HEK293 (cell line): ENCODE measurements around the gene MLLT6.

Experiments
- KLF1 ChIP-seq: fragments of 450-650 bp; formaldehyde crosslinking; IDR thresholded peaks from 2 replicates; pipeline ENCODE4 v1.5.1; 2016; ENCODE audit warnings: missing biosample characterization, missing genetic modification characterization
- OSR2 ChIP-seq: fragments of 450-650 bp; formaldehyde crosslinking; IDR thresholded peaks from 2 replicates; pipeline ENCODE4 v1.5.1; 2016; ENCODE audit warnings: missing biosample characterization, missing genetic modification characterization
- REST ChIP-seq: fragments of 450-650 bp; formaldehyde crosslinking; IDR thresholded peaks from 2 replicates; pipeline ENCODE4 v1.5.1; 2016; ENCODE audit warnings: missing biosample characterization, missing genetic modification characterization
- SCRT1 ChIP-seq: fragments of 450-650 bp; formaldehyde crosslinking; IDR thresholded peaks from 2 replicates; pipeline ENCODE4 v1.5.1; 2016; ENCODE audit warnings: missing biosample characterization, missing genetic modification characterization, borderline replicate concordance
- TCF7L2 ChIP-seq: IDR thresholded peaks from 2 replicates; pipeline ENCODE4 v1.6.1; 2011; ENCODE audit warnings: low read depth, mild to moderate bottlenecking, inconsistent platforms, low read length, moderate library complexity, borderline replicate concordance
- YY1 ChIP-seq: fragments of 450-650 bp; formaldehyde crosslinking; IDR thresholded peaks from 2 replicates; pipeline ENCODE4 v1.5.1; 2018; ENCODE audit warnings: missing biosample characterization, missing genetic modification characterization
- ZBTB49 ChIP-seq: fragments of 450-650 bp; formaldehyde crosslinking; IDR thresholded peaks from 2 replicates; pipeline ENCODE4 v1.5.1; 2016; ENCODE audit warnings: missing biosample characterization, missing genetic modification characterization, low read depth
- ZBTB8A ChIP-seq: fragments of 450-650 bp; formaldehyde crosslinking; IDR thresholded peaks from 2 replicates; pipeline ENCODE4 v1.5.1; 2016; ENCODE audit warnings: missing biosample characterization, missing genetic modification characterization
- ZNF23 ChIP-seq: fragments of 450-650 bp; formaldehyde crosslinking; IDR thresholded peaks from 2 replicates; pipeline ENCODE4 v1.5.1; 2016; ENCODE audit warnings: missing biosample characterization, missing genetic modification characterization, borderline replicate concordance
- ZNF26 ChIP-seq: fragments of 450-650 bp; formaldehyde crosslinking; IDR thresholded peaks from 2 replicates; pipeline ENCODE4 v1.5.1; 2016; ENCODE audit warnings: missing biosample characterization, missing genetic modification characterization
- ZNF311 ChIP-seq: fragments of 450-650 bp; formaldehyde crosslinking; IDR thresholded peaks from 2 replicates; pipeline ENCODE4 v1.5.1; 2017; ENCODE audit warnings: missing biosample characterization, missing genetic modification characterization, borderline replicate concordance
- ZNF423 ChIP-seq: fragments of 450-650 bp; formaldehyde crosslinking; IDR thresholded peaks from 2 replicates; pipeline ENCODE4 v1.5.1; 2016; ENCODE audit warnings: missing biosample characterization, missing genetic modification characterization
- ZNF433 ChIP-seq: fragments of 450-650 bp; formaldehyde crosslinking; IDR thresholded peaks from 2 replicates; pipeline ENCODE4 v1.5.1; 2016; ENCODE audit warnings: missing biosample characterization, missing genetic modification characterization, low read depth
- ZNF48 ChIP-seq: fragments of 450-650 bp; formaldehyde crosslinking; IDR thresholded peaks from 2 replicates; pipeline ENCODE4 v1.5.1; 2016; ENCODE audit warnings: missing biosample characterization, missing genetic modification characterization
- ZNF501 ChIP-seq: fragments of 450-650 bp; formaldehyde crosslinking; IDR thresholded peaks from 2 replicates; pipeline ENCODE4 v1.5.1; 2016; ENCODE audit warnings: missing biosample characterization, missing genetic modification characterization
- ZNF548 ChIP-seq: fragments of 450-650 bp; formaldehyde crosslinking; IDR thresholded peaks from 2 replicates; pipeline ENCODE4 v1.5.1; 2016; ENCODE audit warnings: missing biosample characterization, missing genetic modification characterization
- ZNF629 ChIP-seq: fragments of 450-650 bp; formaldehyde crosslinking; IDR thresholded peaks from 2 replicates; pipeline ENCODE4 v1.5.1; 2017; ENCODE audit warnings: missing biosample characterization, missing genetic modification characterization
- ZNF660 ChIP-seq: fragments of 450-650 bp; IDR thresholded peaks from 2 replicates; pipeline ENCODE4 v1.5.1; 2018; ENCODE audit warnings: missing biosample characterization, mild to moderate bottlenecking, missing genetic modification characterization
- ZNF664 ChIP-seq: fragments of 450-650 bp; formaldehyde crosslinking; IDR thresholded peaks from 2 replicates; pipeline ENCODE4 v1.5.1; 2016; ENCODE audit warnings: missing biosample characterization, missing genetic modification characterization
- ZXDB ChIP-seq: fragments of 450-650 bp; formaldehyde crosslinking; IDR thresholded peaks from 2 replicates; pipeline ENCODE4 v1.5.1; 2016; ENCODE audit warnings: missing biosample characterization, missing genetic modification characterization
- TF ChIP-seq, protein P1 (sequence below): fragments of 450-650 bp; IDR thresholded peaks from 2 replicates; pipeline ENCODE4 v1.5.1; 2018; ENCODE audit warnings: missing biosample characterization, mild to moderate bottlenecking, missing genetic modification characterization
- TF ChIP-seq, protein P2 (sequence below): fragments of 450-650 bp; formaldehyde crosslinking; IDR thresholded peaks from 2 replicates; pipeline ENCODE4 v1.5.1; 2016; ENCODE audit warnings: missing biosample characterization, missing genetic modification characterization, low read depth
- TF ChIP-seq, protein P3 (sequence below): fragments of 450-650 bp; formaldehyde crosslinking; optimal IDR thresholded peaks from 2 replicates; pipeline ENCODE3; 2016; ENCODE audit warnings: missing biosample characterization, mild to moderate bottlenecking, missing genetic modification characterization
- TF ChIP-seq, protein P4 (sequence below): fragments of 450-650 bp; formaldehyde crosslinking; IDR thresholded peaks from 2 replicates; pipeline ENCODE4 v1.5.1; 2017; ENCODE audit warnings: missing biosample characterization, missing genetic modification characterization
- TF ChIP-seq, protein P5 (sequence below): fragments of 450-650 bp; formaldehyde crosslinking; IDR thresholded peaks from 2 replicates; pipeline ENCODE4 v1.5.1; 2016; ENCODE audit warnings: missing biosample characterization, missing genetic modification characterization

The MLLT6 gene

DNA sequence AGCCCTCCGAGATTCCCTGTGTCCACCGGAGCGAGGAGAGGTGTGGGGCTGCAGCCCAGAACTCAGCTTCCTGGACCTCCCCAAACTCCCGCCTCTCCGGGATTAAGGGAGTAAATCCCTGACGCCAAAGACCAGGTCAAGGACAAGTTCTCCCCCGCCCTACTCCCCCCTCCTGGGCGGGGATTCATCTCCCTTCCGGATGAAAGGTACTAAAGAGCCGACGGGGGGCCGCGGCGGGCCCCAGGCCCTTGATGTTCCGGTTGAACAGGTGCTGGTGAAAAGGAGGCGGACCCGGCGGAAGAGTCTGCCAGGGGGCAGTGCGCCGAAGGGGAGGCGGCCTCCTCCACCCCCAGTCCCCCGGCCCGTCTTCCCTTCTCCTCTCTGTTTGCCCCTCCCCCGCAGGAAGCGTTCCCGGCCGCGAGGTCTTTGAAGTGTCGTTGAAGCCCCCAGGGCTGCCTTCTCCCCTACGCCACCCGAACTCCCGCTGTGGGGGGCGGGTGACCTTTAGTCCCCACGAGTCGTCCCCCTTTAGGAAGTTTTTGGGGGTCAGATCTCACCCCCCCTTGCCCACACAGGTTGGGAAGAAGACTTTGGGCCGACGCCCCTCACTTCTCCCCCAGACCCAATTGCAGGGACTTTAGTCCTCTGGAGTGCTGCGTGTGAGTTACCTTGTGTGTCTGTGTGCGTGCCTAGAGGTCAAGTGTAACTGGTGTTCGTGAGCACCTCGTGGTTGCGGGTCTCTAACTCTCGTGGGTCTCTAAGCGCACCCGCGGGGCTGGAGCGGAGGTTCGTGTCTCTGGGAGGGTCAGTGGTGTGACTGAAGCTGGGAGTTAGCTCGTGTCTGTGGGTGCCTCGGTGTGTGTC is 1.1 kb upstream of the MLLT6 start (continued):
- TF ChIP-seq ZNF26, result no peak
- peak; percentile 62 for TF ChIP-seq ZBTB8A
- TF ChIP-seq, protein P1, sequence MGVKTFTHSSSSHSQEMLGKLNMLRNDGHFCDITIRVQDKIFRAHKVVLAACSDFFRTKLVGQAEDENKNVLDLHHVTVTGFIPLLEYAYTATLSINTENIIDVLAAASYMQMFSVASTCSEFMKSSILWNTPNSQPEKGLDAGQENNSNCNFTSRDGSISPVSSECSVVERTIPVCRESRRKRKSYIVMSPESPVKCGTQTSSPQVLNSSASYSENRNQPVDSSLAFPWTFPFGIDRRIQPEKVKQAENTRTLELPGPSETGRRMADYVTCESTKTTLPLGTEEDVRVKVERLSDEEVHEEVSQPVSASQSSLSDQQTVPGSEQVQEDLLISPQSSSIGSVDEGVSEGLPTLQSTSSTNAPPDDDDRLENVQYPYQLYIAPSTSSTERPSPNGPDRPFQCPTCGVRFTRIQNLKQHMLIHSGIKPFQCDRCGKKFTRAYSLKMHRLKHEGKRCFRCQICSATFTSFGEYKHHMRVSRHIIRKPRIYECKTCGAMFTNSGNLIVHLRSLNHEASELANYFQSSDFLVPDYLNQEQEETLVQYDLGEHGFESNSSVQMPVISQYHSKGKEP, result no peak
- TF ChIP-seq REST, result no peak
- TF ChIP-seq KLF1, result peak; percentile 61; the same call in 1 of the 2 replicates
- TF ChIP-seq YY1, result peak; percentile 16; the same call in 1 of the 2 replicates
- TF ChIP-seq ZNF23 (tag by site-specific recombination), result no peak
- no peak for TF ChIP-seq ZNF311 (tag by site-specific recombination)
- peak; percentile 79 for TF ChIP-seq ZNF629
- peak; percentile 59; the same call in 1 of the 2 replicates for TF ChIP-seq ZNF501 (tag by site-specific recombination)
- TF ChIP-seq ZNF48, result no peak
- TF ChIP-seq, protein P2, sequence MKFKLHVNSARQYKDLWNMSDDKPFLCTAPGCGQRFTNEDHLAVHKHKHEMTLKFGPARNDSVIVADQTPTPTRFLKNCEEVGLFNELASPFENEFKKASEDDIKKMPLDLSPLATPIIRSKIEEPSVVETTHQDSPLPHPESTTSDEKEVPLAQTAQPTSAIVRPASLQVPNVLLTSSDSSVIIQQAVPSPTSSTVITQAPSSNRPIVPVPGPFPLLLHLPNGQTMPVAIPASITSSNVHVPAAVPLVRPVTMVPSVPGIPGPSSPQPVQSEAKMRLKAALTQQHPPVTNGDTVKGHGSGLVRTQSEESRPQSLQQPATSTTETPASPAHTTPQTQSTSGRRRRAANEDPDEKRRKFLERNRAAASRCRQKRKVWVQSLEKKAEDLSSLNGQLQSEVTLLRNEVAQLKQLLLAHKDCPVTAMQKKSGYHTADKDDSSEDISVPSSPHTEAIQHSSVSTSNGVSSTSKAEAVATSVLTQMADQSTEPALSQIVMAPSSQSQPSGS (tag by site-specific recombination), result no peak
- no peak for TF ChIP-seq ZNF548 (tag by site-specific recombination)
- no peak for TF ChIP-seq ZBTB49
- TF ChIP-seq ZXDB (tag by site-specific recombination), result peak; percentile 56
- peak; percentile 78 for TF ChIP-seq ZNF423
- TF ChIP-seq OSR2 (tag by site-specific recombination), result peak; percentile 52
- TF ChIP-seq TCF7L2, result peak; percentile 98
- no peak for TF ChIP-seq ZNF660
- TF ChIP-seq, protein P3, sequence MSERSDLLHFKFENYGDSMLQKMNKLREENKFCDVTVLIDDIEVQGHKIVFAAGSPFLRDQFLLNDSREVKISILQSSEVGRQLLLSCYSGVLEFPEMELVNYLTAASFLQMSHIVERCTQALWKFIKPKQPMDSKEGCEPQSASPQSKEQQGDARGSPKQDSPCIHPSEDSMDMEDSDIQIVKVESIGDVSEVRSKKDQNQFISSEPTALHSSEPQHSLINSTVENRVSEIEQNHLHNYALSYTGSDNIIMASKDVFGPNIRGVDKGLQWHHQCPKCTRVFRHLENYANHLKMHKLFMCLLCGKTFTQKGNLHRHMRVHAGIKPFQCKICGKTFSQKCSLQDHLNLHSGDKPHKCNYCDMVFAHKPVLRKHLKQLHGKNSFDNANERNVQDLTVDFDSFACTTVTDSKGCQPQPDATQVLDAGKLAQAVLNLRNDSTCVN (tag by site-specific recombination), result peak; percentile 26
- TF ChIP-seq, protein P4, sequence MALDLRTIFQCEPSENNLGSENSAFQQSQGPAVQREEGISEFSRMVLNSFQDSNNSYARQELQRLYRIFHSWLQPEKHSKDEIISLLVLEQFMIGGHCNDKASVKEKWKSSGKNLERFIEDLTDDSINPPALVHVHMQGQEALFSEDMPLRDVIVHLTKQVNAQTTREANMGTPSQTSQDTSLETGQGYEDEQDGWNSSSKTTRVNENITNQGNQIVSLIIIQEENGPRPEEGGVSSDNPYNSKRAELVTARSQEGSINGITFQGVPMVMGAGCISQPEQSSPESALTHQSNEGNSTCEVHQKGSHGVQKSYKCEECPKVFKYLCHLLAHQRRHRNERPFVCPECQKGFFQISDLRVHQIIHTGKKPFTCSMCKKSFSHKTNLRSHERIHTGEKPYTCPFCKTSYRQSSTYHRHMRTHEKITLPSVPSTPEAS (tag by site-specific recombination), result no peak
- TF ChIP-seq ZNF664, result no peak
- TF ChIP-seq SCRT1 (tag by site-specific recombination), result peak; percentile 15; the same call in 1 of the 2 replicates
- TF ChIP-seq, protein P5, sequence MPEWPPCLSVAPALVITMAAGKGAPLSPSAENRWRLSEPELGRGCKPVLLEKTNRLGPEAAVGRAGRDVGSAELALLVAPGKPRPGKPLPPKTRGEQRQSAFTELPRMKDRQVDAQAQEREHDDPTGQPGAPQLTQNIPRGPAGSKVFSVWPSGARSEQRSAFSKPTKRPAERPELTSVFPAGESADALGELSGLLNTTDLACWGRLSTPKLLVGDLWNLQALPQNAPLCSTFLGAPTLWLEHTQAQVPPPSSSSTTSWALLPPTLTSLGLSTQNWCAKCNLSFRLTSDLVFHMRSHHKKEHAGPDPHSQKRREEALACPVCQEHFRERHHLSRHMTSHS (tag by site-specific recombination), result no peak
- TF ChIP-seq ZNF433 (tag by site-specific recombination), result no peak
